SK-N-SH (cell line): ENCODE results near the gene EFEMP2. TPM values are rescaled to one million over a fixed set of nuclear protein-coding genes. Genes with fewer than 3 reads are reported as not detected.
A peak's percentile ranks its signal among the peaks of the same experiment; 100 is the strongest.

ENCODE experiments used
- CTCF ChIA-PET: fragments of 300-600, 350-600 bp; formaldehyde crosslinking; extraction: SDS; loops from one replicate; lab custom pipeline; 2021; lab: Yijun Ruan, JAX
- POLR2A ChIA-PET: fragments of 350-600 bp; sonication (Branson Sonifier 250); formaldehyde crosslinking; extraction: SDS; loops from one replicate; lab custom pipeline; 2020; ENCODE audit warnings: antibody characterized with exemption, inconsistent platforms; lab: Yijun Ruan, JAX
- DNase-seq: peaks from one replicate; pipeline ENCODE4 v3.0.0; 2012
- H2AFZ ChIP-seq: fragments of 200-600 bp; sonication (generic); 2 replicates; pipeline ENCODE4 v1.8.1; 2016; ENCODE audit warnings: antibody characterized with exemption, mild to moderate bottlenecking, low read depth
- H3F3A ChIP-seq: fragments of 200-600 bp; sonication (generic); replicated peaks from 2 replicates; pipeline ENCODE3; 2016; ENCODE audit warnings: antibody characterized with exemption, mild to moderate bottlenecking; ENCODE audit not compliant: insufficient read depth
- H3K27ac ChIP-seq, 2 experiments: fragments of 200-500 bp in 1 of 2; fragments of 200-600 bp in 1 of 2; sonication (Bioruptor generic) in 1 of 2; sonication (generic), shearing (Covaris generic) in 1 of 2; 2 replicates each; pipeline versions ENCODE4 v1.5.1 to v1.6.1; 2014 to 2016; ENCODE audit warnings: low read depth in 2 of 2, inconsistent platforms in 1 of 2, low read length in 1 of 2, mild to moderate bottlenecking in 1 of 2, mixed read lengths in 1 of 2
- H3K27me3 ChIP-seq: fragments of 200-600 bp; sonication (generic), shearing (Covaris generic); 2 replicates; pipeline ENCODE4 v1.6.1; 2016; ENCODE audit warnings: mixed run types; ENCODE audit not compliant: insufficient read depth
- H3K36me3 ChIP-seq, 2 experiments: fragments of 200-500 bp in 1 of 2; fragments of 200-600 bp in 1 of 2; sonication (Bioruptor generic) in 1 of 2; sonication (generic) in 1 of 2; replicated peaks in 1 of 2; 2 replicates each; pipeline versions ENCODE3 to v1.5.1; 2014 to 2016; ENCODE audit warnings: low read length in 1 of 2, mild to moderate bottlenecking in 1 of 2; ENCODE audit not compliant: insufficient read depth in 2 of 2, control insufficient read depth in 1 of 2
- H3K4me1 ChIP-seq, 2 experiments: fragments of 200-500 bp in 1 of 2; fragments of 200-600 bp in 1 of 2; sonication (Bioruptor generic) in 1 of 2; sonication (generic), shearing (Covaris generic) in 1 of 2; 2 replicates each; pipeline versions ENCODE4 v1.5.1 to v1.6.1; 2014 to 2016; ENCODE audit warnings: low read depth in 1 of 2, low read length in 1 of 2, mixed run types in 1 of 2; ENCODE audit not compliant: insufficient read depth in 2 of 2, control insufficient read depth in 1 of 2
- H3K4me2 ChIP-seq: fragments of 200-600 bp; sonication (generic), shearing (Covaris generic); 2 replicates; pipeline ENCODE4 v1.6.1; 2017; ENCODE audit warnings: mixed run types
- H3K4me3 ChIP-seq, 2 experiments: fragments of 200-500 bp in 1 of 2; fragments of 200-600 bp in 1 of 2; sonication (Bioruptor generic) in 1 of 2; sonication (generic), shearing (Covaris generic) in 1 of 2; 2 replicates each; pipeline versions ENCODE4 v1.5.1 to v1.8.1; 2014 to 2016; ENCODE audit warnings: low read depth in 2 of 2, inconsistent platforms in 1 of 2, low read length in 1 of 2, mild to moderate bottlenecking in 1 of 2, mixed read lengths in 1 of 2, moderate library complexity in 1 of 2
- H3K79me2 ChIP-seq: fragments of 200-600 bp; sonication (generic); 2 replicates; pipeline ENCODE4 v1.8.1; 2017; ENCODE audit warnings: mild to moderate bottlenecking; ENCODE audit not compliant: insufficient read depth
- H3K9ac ChIP-seq: fragments of 200-600 bp; sonication (generic); 2 replicates; pipeline ENCODE4 v1.6.1; 2017; ENCODE audit warnings: mixed run types
- H3K9me2 ChIP-seq: fragments of 200-600 bp; sonication (generic); 2 replicates; pipeline ENCODE4 v1.6.1; 2017; ENCODE audit warnings: mixed run types
- H3K9me3 ChIP-seq: fragments of 200-600 bp; sonication (generic); 2 replicates; pipeline ENCODE4 v1.6.1; 2017; ENCODE audit warnings: mixed run types, mild to moderate bottlenecking, moderate library complexity
- H4K20me1 ChIP-seq: fragments of 200-600 bp; sonication (generic); 2 replicates; pipeline ENCODE4 v1.6.1; 2017; ENCODE audit warnings: mild to moderate bottlenecking, mixed run types; ENCODE audit not compliant: insufficient read depth
- EZH2phosphoT487 ChIP-seq: fragments of 200-600 bp; sonication (generic); IDR thresholded peaks from 2 replicates; pipeline ENCODE4 v1.6.1; 2017; ENCODE audit warnings: low read depth, mixed run types, mild to moderate bottlenecking, antibody characterized with exemption, moderate library complexity, borderline replicate concordance
- GABPA ChIP-seq: IDR thresholded peaks from 2 replicates; pipeline ENCODE4 v1.4.0; 2012; ENCODE audit warnings: low read depth, mild to moderate bottlenecking
- IRF3 ChIP-seq: fragments of 150-350 bp; IDR thresholded peaks from 2 replicates; pipeline ENCODE4 v1.6.1; 2016; ENCODE audit warnings: mild to moderate bottlenecking, low read depth, low read length
- JUND ChIP-seq: IDR thresholded peaks from 2 replicates; pipeline ENCODE4 v1.4.0; 2012
- MEF2A ChIP-seq: IDR thresholded peaks from 2 replicates; pipeline ENCODE4 v1.4.0; 2012; ENCODE audit warnings: low read depth, borderline replicate concordance
- MXI1 ChIP-seq: IDR thresholded peaks from 2 replicates; pipeline ENCODE4 v1.6.1; 2012; ENCODE audit warnings: mild to moderate bottlenecking, low read depth, low read length, improper control_type of control experiment
- NRF1 ChIP-seq: IDR thresholded peaks from 2 replicates; pipeline ENCODE4 v1.6.1; 2012; ENCODE audit warnings: low read depth, mild to moderate bottlenecking, low read length
- RXRA ChIP-seq: IDR thresholded peaks from 2 replicates; pipeline ENCODE4 v1.4.0; 2012; ENCODE audit warnings: low read depth, mild to moderate bottlenecking, borderline replicate concordance
- TAF1 ChIP-seq: IDR thresholded peaks from 2 replicates; pipeline ENCODE4 v1.6.1; 2012; ENCODE audit warnings: low read depth, mild to moderate bottlenecking, low read length, moderate library complexity, borderline replicate concordance
- TCF12 ChIP-seq: IDR thresholded peaks from 2 replicates; pipeline ENCODE4 v1.4.0; 2012
- TEAD4 ChIP-seq: IDR thresholded peaks from 2 replicates; pipeline ENCODE4 v1.4.0; 2012; ENCODE audit warnings: mild to moderate bottlenecking, borderline replicate concordance; ENCODE audit not compliant: insufficient read depth
- WGBS: methylation state at CpG from one replicate; pipeline ENCODE4 v1.1.6; 2017; ENCODE audit warnings: low lambda C conversion rate; 5-methylcytosine and 5-hydroxymethylcytosine counted together
- polyA plus RNA-seq, 3 experiments: library from polyadenylated mRNA; depleted of rRNA; stranded (reverse); fragments of >200 nt; gene quantifications; 2 replicates each; pipeline ENCODE4 v1.2.3, GENCODE V29; 2012

Gene EFEMP2
- polyA plus RNA-seq, 1 of the 3 experiments (the other 2 are of a cell fraction) = 203 TPM

GRCh38 chr11:65897020-65897471 lies 24.4 kb upstream of the EFEMP2 start:
- peak overlapping the region; percentile 97 for H3K9ac ChIP-seq

GRCh38 chr11:65896034-65896999 lies 23.7 kb upstream of the EFEMP2 start:
- no peaks in the 10 kb centered on the region for H3K27me3 ChIP-seq
- peak overlapping the region in 1 of 2 experiments; percentile 82; a peak in 2 of 4 replicates for H3K4me3 ChIP-seq
- H3K9me3 ChIP-seq = no peaks in the 10 kb centered on the region
- H3K36me3 ChIP-seq = peaks cover 0 to 49% of the 10 kb centered on the region in 2 experiments
- peaks cover 96% of the 10 kb centered on the region for H3K79me2 ChIP-seq
- peaks cover 71% of the 10 kb centered on the region for H3F3A ChIP-seq
- H3K4me1 ChIP-seq = peaks cover 27 to 49% of the 10 kb centered on the region in 2 experiments; a peak in 3 of 4 replicates
- no peak overlapping the region for H2AFZ ChIP-seq
- POLR2A ChIA-PET = interaction anchor here (0.6 kb wide), 1 partner anchor 22 kb away, joined by 3 read pairs; no protein-coding TSS in a partner anchor
- peak overlapping the region in 1 of 2 experiments; percentile 94; a peak in 2 of 4 replicates for H3K27ac ChIP-seq
- H4K20me1 ChIP-seq = peaks cover 77% of the 10 kb centered on the region
- 96% methylated on average over 11 of the region's 14 CpGs for WGBS
- H3K9ac ChIP-seq = peak overlapping the region; percentile 97
- H3K9me2 ChIP-seq = no peaks in the 10 kb centered on the region
- CTCF ChIA-PET = interaction anchor here (0.8 to 4.9 kb wide), 5 partner anchors 7 to 18 kb away, joined by 3 to 20 read pairs (median 4); partner anchors contain the start of genes CCDC85B and FIBP
- TF ChIP-seq MXI1 = no peak
- no peak for TF ChIP-seq TCF12
- no peak for TF ChIP-seq RXRA
- no peak for TF ChIP-seq IRF3
- no peak for TF ChIP-seq JUND
- no peak for TF ChIP-seq MEF2A
- no peak for TF ChIP-seq GABPA
- TF ChIP-seq EZH2phosphoT487 = no peak
- TF ChIP-seq, all 33 proteins: peak for 0
- DNase-seq = no peak
- peak overlapping the region; percentile 89 for H3K4me2 ChIP-seq

More at GRCh38 chr11:65897020-65897471, 24.4 kb upstream of the EFEMP2 start:
- CTCF ChIA-PET = interaction anchor here (0.8 to 4.9 kb wide), 4 partner anchors 8 to 12 kb away, joined by 3 to 20 read pairs (median 12); partner anchors contain the start of genes CCDC85B and FIBP
- Histone ChIP-seq H3K79me2 (peaks cover 96% of the 10 kb centered on the region), H3K36me3 (peaks cover 0 to 44% of the 10 kb centered on the region in 2 experiments), H3K27ac (peak overlapping the region in 1 of 2 experiments; percentile 94; a peak in 2 of 4 replicates), H3K4me2 (peak overlapping the region; percentile 89), H3K9me2 (no peaks in the 10 kb centered on the region), H3K4me1 (peaks cover 19 to 48% of the 10 kb centered on the region in 2 experiments; a peak in 3 of 4 replicates), H3K27me3 (no peaks in the 10 kb centered on the region), H4K20me1 (peaks cover 70% of the 10 kb centered on the region), H2AFZ (no peak overlapping the region), H3K4me3 (peak overlapping the region in 1 of 2 experiments; percentile 82; a peak in 2 of 4 replicates), H3F3A (peaks cover 71% of the 10 kb centered on the region), H3K9me3 (no peaks in the 10 kb centered on the region)
- WGBS = 93% methylated on average over 4 of the region's 4 CpGs
- DNase-seq = no peak
- POLR2A ChIA-PET = no interaction called here
- TF ChIP-seq TEAD4 (no peak), TAF1 (no peak), NRF1 (no peak)
